IMR-90 (cell line): Measurements from ENCODE around the gene BTN2A1. TPM values are rescaled to one million over a fixed set of nuclear protein-coding genes. Genes with fewer than 3 reads are reported as not detected.

Experiments used
- ATAC-seq: fragments of 200-7000 bp; cut with Tn5 transposase; 2 replicates; pipeline ENCODE4 v1.9.1; 2020; ENCODE audit warnings: low read depth, mild to moderate bottlenecking, moderate library complexity
- BruUV-seq: library from RNA; stranded (reverse); fragments of 400-500 nt; replicated peaks from 2 replicates; lab custom pipeline; 2021; lab: Mats Ljungman, UMichigan
- CTCF ChIA-PET: fragments of 300-600 bp; formaldehyde crosslinking; extraction: SDS; loops from one replicate; lab custom pipeline; 2021; ENCODE audit warnings: antibody characterized with exemption; lab: Yijun Ruan, JAX
- POLR2A ChIA-PET: fragments of 300-600 bp; sonication (Branson Sonifier 250); formaldehyde crosslinking; loops from one replicate; lab custom pipeline; 2022; ENCODE audit warnings: antibody characterized with exemption; ENCODE audit not compliant: unreplicated experiment; lab: Charles Lee
- DNase-seq: peaks from one replicate; pipeline ENCODE4 v3.0.0; 2013
- H2AFZ ChIP-seq: replicated peaks from 2 replicates; pipeline ENCODE3; 2013; ENCODE audit warnings: low read length, mild to moderate bottlenecking; ENCODE audit not compliant: poor library complexity
- H2AK5ac ChIP-seq: 2 replicates; pipeline ENCODE4 v1.6.1; 2013; ENCODE audit warnings: low read depth, low read length, inconsistent platforms
- H2AK9ac ChIP-seq: replicated peaks from 2 replicates; pipeline ENCODE3; 2013; ENCODE audit warnings: mild to moderate bottlenecking, low read depth, low read length, moderate library complexity; ENCODE audit not compliant: poor library complexity
- H2BK120ac ChIP-seq: 2 replicates; pipeline ENCODE4 v1.6.1; 2013; ENCODE audit warnings: low read depth, low read length, inconsistent platforms
- H2BK15ac ChIP-seq: 3 replicates; pipeline ENCODE4 v1.6.1; 2013; ENCODE audit warnings: low read depth, low read length, inconsistent platforms
- H2BK20ac ChIP-seq: 2 replicates; pipeline ENCODE4 v1.6.1; 2013; ENCODE audit warnings: low read depth, mild to moderate bottlenecking, inconsistent platforms, low read length, moderate library complexity
- H2BK5ac ChIP-seq: 2 replicates; pipeline ENCODE4 v1.6.1; 2013; ENCODE audit warnings: mild to moderate bottlenecking, low read depth, low read length, inconsistent platforms; ENCODE audit not compliant: poor library complexity, severe bottlenecking
- H3K14ac ChIP-seq: replicated peaks from 2 replicates; pipeline ENCODE4 v1.6.1; 2013; ENCODE audit warnings: low read depth, low read length, inconsistent platforms
- H3K18ac ChIP-seq: 2 replicates; pipeline ENCODE4 v1.6.1; 2013; ENCODE audit warnings: low read depth, low read length, control low read depth
- H3K23ac ChIP-seq: 2 replicates; pipeline ENCODE4 v1.6.1; 2013; ENCODE audit warnings: low read depth, low read length, inconsistent platforms
- H3K27ac ChIP-seq: 2 replicates; pipeline ENCODE4 v1.5.1; 2013; ENCODE audit warnings: mild to moderate bottlenecking, control low read depth, low read length; ENCODE audit not compliant: insufficient read depth
- H3K27me3 ChIP-seq: 2 replicates; pipeline ENCODE4 v1.6.1; 2013; ENCODE audit warnings: low read length; ENCODE audit not compliant: control insufficient read depth, insufficient read depth
- H3K36me3 ChIP-seq: 2 replicates; pipeline ENCODE4 v1.6.1; 2013; ENCODE audit warnings: low read length, mixed read lengths; ENCODE audit not compliant: control insufficient read depth, insufficient read depth
- H3K4ac ChIP-seq: 2 replicates; pipeline ENCODE4 v1.6.1; 2013; ENCODE audit warnings: low read depth, low read length, inconsistent platforms
- H3K4me1 ChIP-seq: 2 replicates; pipeline ENCODE4 v1.6.1; 2013; ENCODE audit warnings: low read length, mixed read lengths; ENCODE audit not compliant: control insufficient read depth, insufficient read depth
- H3K4me2 ChIP-seq: 2 replicates; pipeline ENCODE4 v1.6.1; 2013; ENCODE audit warnings: low read depth, mild to moderate bottlenecking, control low read depth, low read length, moderate library complexity
- H3K4me3 ChIP-seq: 2 replicates; pipeline ENCODE4 v1.5.1; 2013; ENCODE audit warnings: low read depth, mild to moderate bottlenecking, control low read depth, low read length, moderate library complexity; ENCODE audit not compliant: insufficient read depth
- H3K56ac ChIP-seq: 2 replicates; pipeline ENCODE4 v1.6.1; 2013; ENCODE audit warnings: low read length, inconsistent platforms; ENCODE audit not compliant: insufficient read depth; ENCODE audit errors: extremely low read depth
- H3K79me1 ChIP-seq, 2 experiments: 2 replicates each; pipeline ENCODE4 v1.6.1; 2013; ENCODE audit warnings: low read length in 2 of 2, inconsistent platforms in 1 of 2, low read depth in 1 of 2
- H3K9ac ChIP-seq: 2 replicates; pipeline ENCODE4 v1.6.1; 2013; ENCODE audit warnings: low read depth, low read length, control low read depth
- H3K9me1 ChIP-seq: 2 replicates; pipeline ENCODE4 v1.6.1; 2013; ENCODE audit warnings: low read length, inconsistent platforms; ENCODE audit not compliant: insufficient read depth
- H3K9me3 ChIP-seq: 2 replicates; pipeline ENCODE4 v1.6.1; 2013; ENCODE audit warnings: low read length; ENCODE audit not compliant: control insufficient read depth, insufficient read depth
- H4K20me1 ChIP-seq: 2 replicates; pipeline ENCODE4 v1.6.1; 2013; ENCODE audit warnings: low read length, inconsistent platforms; ENCODE audit not compliant: insufficient read depth
- H4K5ac ChIP-seq: 2 replicates; pipeline ENCODE4 v1.6.1; 2013; ENCODE audit warnings: mild to moderate bottlenecking, low read depth, low read length, control low read depth
- H4K8ac ChIP-seq, 2 experiments: 2 replicates each; pipeline ENCODE4 v1.6.1; 2013; ENCODE audit warnings: low read depth in 2 of 2, low read length in 2 of 2, control low read depth in 1 of 2, inconsistent platforms in 1 of 2
- H4K91ac ChIP-seq: 2 replicates; pipeline ENCODE4 v1.6.1; 2013; ENCODE audit warnings: low read depth, low read length, inconsistent platforms; ENCODE audit not compliant: insufficient read depth
- BHLHE40 ChIP-seq: fragments of 150-350 bp; IDR thresholded peaks from 2 replicates; pipeline ENCODE4 v1.6.1; 2016; ENCODE audit warnings: mild to moderate bottlenecking, low read depth, low read length
- CTCF ChIP-seq: conservative IDR thresholded peaks from 2 replicates; pipeline ENCODE4 v1.5.1; 2012; ENCODE audit warnings: mild to moderate bottlenecking, low read depth, low read length, improper control_type of control experiment
- MAFK ChIP-seq: IDR thresholded peaks from 2 replicates; pipeline ENCODE4 v1.6.1; 2012; ENCODE audit warnings: low read depth, low read length, improper control_type of control experiment
- MAZ ChIP-seq: IDR thresholded peaks from 2 replicates; pipeline ENCODE4 v1.6.1; 2012; ENCODE audit warnings: low read depth, mild to moderate bottlenecking, low read length, improper control_type of control experiment, moderate library complexity, borderline replicate concordance
- MXI1 ChIP-seq: IDR thresholded peaks from 2 replicates; pipeline ENCODE4 v1.6.1; 2012; ENCODE audit warnings: low read depth, mild to moderate bottlenecking, low read length, moderate library complexity, borderline replicate concordance
- NFE2L2 ChIP-seq: fragments of 150-350 bp; IDR thresholded peaks from 2 replicates; pipeline ENCODE4 v1.6.1; 2016; ENCODE audit warnings: low read depth, mild to moderate bottlenecking, low read length
- POLR2A ChIP-seq: IDR thresholded peaks from 2 replicates; pipeline ENCODE4 v1.6.1; 2012; ENCODE audit warnings: mild to moderate bottlenecking, low read depth, low read length
- RAD21 ChIP-seq: IDR thresholded peaks from 2 replicates; pipeline ENCODE4 v1.6.1; 2012; ENCODE audit warnings: low read length, improper control_type of control experiment
- SMC3 ChIP-seq: fragments of 150-350 bp; IDR thresholded peaks from 2 replicates; pipeline ENCODE4 v1.6.1; 2016; ENCODE audit warnings: low read depth, mild to moderate bottlenecking, antibody characterized with exemption, low read length, moderate library complexity
- USF2 ChIP-seq: fragments of 150-350 bp; IDR thresholded peaks from 2 replicates; pipeline ENCODE4 v1.6.1; 2017; ENCODE audit warnings: mild to moderate bottlenecking, antibody characterized with exemption, low read length, low read depth
- WGBS, 2 experiments: methylation state at CpG; one replicate each; pipeline versions ENCODE4 v1.1.5 to v1.1.7; 2013; ENCODE audit warnings: missing lambda C conversion rate in 2 of 2; ENCODE audit not compliant: insufficient read length in 1 of 2; ENCODE audit errors: extremely low coverage in 2 of 2; 5-methylcytosine and 5-hydroxymethylcytosine counted together
- dilution Hi-C: fragments of 300-500 bp; cut with HindIII; formaldehyde crosslinking; loops from one replicate; pipeline ENCODE4 v1.14.3; 2018; ENCODE audit warnings: low sequenced_read_pairs; ENCODE audit not compliant: unreplicated experiment
- in situ Hi-C: fragments of 300-500 bp; cut with MboI; formaldehyde crosslinking; loops from 3 replicates; pipeline ENCODE4 v1.14.3; 2019; ENCODE audit warnings: low sequenced_read_pairs, inconsistent platforms, mixed read lengths
- intact Hi-C: fragments of 100-400 bp; cut with micrococcal nuclease; formaldehyde crosslinking; loops from 2 replicates; pipeline ENCODE4 v1.10.0; 2022
- polyA plus RNA-seq, 3 experiments: library from polyadenylated mRNA; depleted of rRNA; stranded (reverse); fragments of >200 nt; gene quantifications; 2 replicates each; pipeline ENCODE4 v1.2.3, GENCODE V29; 2012; ENCODE audit warnings: low replicate concordance in 1 of 3
- total RNA-seq: library from RNA; depleted of rRNA; stranded (reverse); fragments of >200 nt; gene quantifications from 2 replicates; pipeline ENCODE4 v1.2.3, GENCODE V29; 2012
- TF ChIP-seq, protein P1 (sequence below): fragments of 150-350 bp; IDR thresholded peaks from 2 replicates; pipeline ENCODE4 v1.6.1; 2016; ENCODE audit warnings: low read depth, mild to moderate bottlenecking, low read length, moderate library complexity, borderline replicate concordance

Gene BTN2A1
- total and polyA plus RNA-seq, 2 of the 4 experiments (the other 2 are of a cell fraction): 13.6 to 40.2 TPM

DNA sequence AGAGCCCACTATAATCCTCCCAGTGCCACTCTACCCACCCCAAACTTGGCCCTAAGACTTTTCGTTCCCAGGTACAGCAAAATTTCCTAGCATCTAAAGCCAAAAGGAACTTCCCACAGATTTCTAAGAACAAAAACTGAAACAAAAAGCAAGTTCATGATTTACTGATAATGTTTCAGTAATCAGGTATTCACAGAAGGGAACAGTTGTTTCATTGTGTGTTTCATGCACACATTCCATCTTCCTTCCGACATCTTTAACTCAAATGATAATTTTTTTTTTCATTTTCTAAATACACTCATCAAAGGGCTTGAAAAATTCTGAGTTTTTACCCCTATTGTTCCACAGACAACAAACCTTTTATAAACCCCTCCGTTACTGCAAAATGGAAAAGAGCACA, 36.4 kb downstream of the BTN2A1 start:
- no peak overlapping the region for H3K4ac ChIP-seq
- H3K14ac ChIP-seq: no peak overlapping the region
- H4K8ac ChIP-seq: no peak overlapping the region
- H3K27ac ChIP-seq: no peak overlapping the region
- H4K91ac ChIP-seq: no peak overlapping the region
- no peak overlapping the region for H2AK5ac ChIP-seq
- no peaks in the 10 kb centered on the region for H3K36me3 ChIP-seq
- CTCF ChIA-PET: no interaction called here
- H2BK20ac ChIP-seq: no peak overlapping the region
- WGBS, 2 experiments: 100% methylated on average over 1 of the region's 3 CpGs; no CpG with 5 or more reads in 1 of the 2 experiments
- H2BK15ac ChIP-seq: no peak overlapping the region
- no peak overlapping the region for H3K9ac ChIP-seq
- H2AK9ac ChIP-seq: no peak overlapping the region
- no peak overlapping the region for H2BK5ac ChIP-seq
- intact Hi-C loops: no loop called here
- no peak overlapping the region for H3K4me2 ChIP-seq
- BruUV-seq: no TSS peak
- no peaks in the 10 kb centered on the region for H3K9me3 ChIP-seq
- DNase-seq (no peak), ATAC-seq (no peak)
- H4K5ac ChIP-seq: no peak overlapping the region
- POLR2A ChIA-PET: no interaction called here
- peaks cover 6% of the 10 kb centered on the region for H3K27me3 ChIP-seq
- H3K56ac ChIP-seq: no peak overlapping the region
- TF ChIP-seq, protein P1, sequence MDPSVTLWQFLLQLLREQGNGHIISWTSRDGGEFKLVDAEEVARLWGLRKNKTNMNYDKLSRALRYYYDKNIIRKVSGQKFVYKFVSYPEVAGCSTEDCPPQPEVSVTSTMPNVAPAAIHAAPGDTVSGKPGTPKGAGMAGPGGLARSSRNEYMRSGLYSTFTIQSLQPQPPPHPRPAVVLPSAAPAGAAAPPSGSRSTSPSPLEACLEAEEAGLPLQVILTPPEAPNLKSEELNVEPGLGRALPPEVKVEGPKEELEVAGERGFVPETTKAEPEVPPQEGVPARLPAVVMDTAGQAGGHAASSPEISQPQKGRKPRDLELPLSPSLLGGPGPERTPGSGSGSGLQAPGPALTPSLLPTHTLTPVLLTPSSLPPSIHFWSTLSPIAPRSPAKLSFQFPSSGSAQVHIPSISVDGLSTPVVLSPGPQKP: no peak
- TF ChIP-seq MXI1 (no peak), CTCF (no peak), RAD21 (no peak), MAZ (no peak), BHLHE40 (no peak), SMC3 (no peak), USF2 (no peak), POLR2A (no peak), MAFK (no peak), NFE2L2 (no peak)
- H3K18ac ChIP-seq: no peak overlapping the region
- H3K4me1 ChIP-seq: no peaks in the 10 kb centered on the region
- in situ Hi-C loops: no loop called here
- H3K23ac ChIP-seq: no peak overlapping the region
- no peaks in the 10 kb centered on the region for H3K9me1 ChIP-seq
- no peak overlapping the region for H3K4me3 ChIP-seq
- H2BK120ac ChIP-seq: no peak overlapping the region
- no peak overlapping the region for H2AFZ ChIP-seq
- H3K79me1 ChIP-seq: no peaks in the 10 kb centered on the region
- H4K20me1 ChIP-seq: no peaks in the 10 kb centered on the region
- dilution Hi-C loops: no loop called here
